ENCODE data around the gene GRM8. TPM values are rescaled to one million over a fixed set of nuclear protein-coding genes. Genes with fewer than 3 reads are reported as not detected.

Gene GRM8
- total RNA-seq, 1 donor from 2014 or later = not detected

DNA sequence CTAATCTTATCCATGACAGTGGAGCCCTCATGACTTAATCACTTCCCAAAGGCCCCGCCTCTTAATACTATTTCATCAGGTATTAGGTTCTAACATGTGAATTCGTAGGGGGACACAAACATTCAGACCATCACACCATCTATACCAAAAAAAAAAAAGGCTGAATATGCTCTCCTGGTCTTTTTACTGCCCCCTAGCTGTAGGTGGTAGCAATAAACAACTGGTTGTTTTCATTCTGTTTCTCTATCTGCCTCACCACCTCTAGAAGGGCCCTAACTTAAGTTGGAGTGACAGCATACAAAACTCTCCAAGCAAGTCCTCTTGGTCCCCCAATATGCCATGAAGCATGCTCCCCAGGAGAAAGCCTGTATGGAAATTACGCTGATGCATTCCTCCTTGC lies 94.1 kb downstream of the GRM8 start:
- DNase-seq = no peak
- no peak overlapping the region for H3K4me3 ChIP-seq
- TF ChIP-seq, protein P1, sequence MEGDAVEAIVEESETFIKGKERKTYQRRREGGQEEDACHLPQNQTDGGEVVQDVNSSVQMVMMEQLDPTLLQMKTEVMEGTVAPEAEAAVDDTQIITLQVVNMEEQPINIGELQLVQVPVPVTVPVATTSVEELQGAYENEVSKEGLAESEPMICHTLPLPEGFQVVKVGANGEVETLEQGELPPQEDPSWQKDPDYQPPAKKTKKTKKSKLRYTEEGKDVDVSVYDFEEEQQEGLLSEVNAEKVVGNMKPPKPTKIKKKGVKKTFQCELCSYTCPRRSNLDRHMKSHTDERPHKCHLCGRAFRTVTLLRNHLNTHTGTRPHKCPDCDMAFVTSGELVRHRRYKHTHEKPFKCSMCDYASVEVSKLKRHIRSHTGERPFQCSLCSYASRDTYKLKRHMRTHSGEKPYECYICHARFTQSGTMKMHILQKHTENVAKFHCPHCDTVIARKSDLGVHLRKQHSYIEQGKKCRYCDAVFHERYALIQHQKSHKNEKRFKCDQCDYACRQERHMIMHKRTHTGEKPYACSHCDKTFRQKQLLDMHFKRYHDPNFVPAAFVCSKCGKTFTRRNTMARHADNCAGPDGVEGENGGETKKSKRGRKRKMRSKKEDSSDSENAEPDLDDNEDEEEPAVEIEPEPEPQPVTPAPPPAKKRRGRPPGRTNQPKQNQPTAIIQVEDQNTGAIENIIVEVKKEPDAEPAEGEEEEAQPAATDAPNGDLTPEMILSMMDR (IDR thresholded peaks at IDR 0.05) = peak; percentile 16
- no peaks in the 10 kb centered on the region for H3K4me1 ChIP-seq
- H3K27me3 ChIP-seq = no peaks in the 10 kb centered on the region
- no peak for ATAC-seq
- H3K9me3 ChIP-seq = no peaks in the 10 kb centered on the region
- no peak overlapping the region for H3K27ac ChIP-seq
- no peaks in the 10 kb centered on the region for H3K36me3 ChIP-seq
- intact Hi-C loops (cut with DNase I) = no loop called here

DNA sequence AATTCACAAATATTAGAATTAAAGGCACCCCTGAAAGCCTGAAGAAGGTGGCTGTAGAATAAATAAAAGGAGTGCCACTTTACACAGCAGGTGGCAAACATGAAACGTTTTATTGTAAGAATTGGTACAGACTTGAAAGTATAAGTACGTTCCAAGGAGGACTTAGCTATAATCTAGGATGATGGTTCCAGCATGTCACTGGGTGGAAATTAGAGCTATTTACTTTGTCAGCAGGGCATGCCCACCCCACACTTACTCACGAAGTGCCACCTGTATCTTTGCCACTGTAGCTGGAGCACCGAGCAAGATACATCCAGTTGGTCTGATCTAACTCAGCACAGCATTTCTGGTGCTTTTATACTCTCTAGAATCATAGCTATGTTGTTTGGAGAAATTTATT lies 97.8 kb downstream of the GRM8 start:
- Histone ChIP-seq H3K27me3 (no peaks in the 10 kb centered on the region), H3K36me3 (no peaks in the 10 kb centered on the region), H3K27ac (no peak overlapping the region), H3K4me1 (no peaks in the 10 kb centered on the region), H3K9me3 (no peaks in the 10 kb centered on the region), H3K4me3 (no peak overlapping the region)
- DNase-seq (no peak), ATAC-seq (no peak)
- intact Hi-C loops (cut with DNase I) = no loop called here
- TF ChIP-seq, protein P1 (IDR thresholded peaks at IDR 0.05) = no peak

DNA sequence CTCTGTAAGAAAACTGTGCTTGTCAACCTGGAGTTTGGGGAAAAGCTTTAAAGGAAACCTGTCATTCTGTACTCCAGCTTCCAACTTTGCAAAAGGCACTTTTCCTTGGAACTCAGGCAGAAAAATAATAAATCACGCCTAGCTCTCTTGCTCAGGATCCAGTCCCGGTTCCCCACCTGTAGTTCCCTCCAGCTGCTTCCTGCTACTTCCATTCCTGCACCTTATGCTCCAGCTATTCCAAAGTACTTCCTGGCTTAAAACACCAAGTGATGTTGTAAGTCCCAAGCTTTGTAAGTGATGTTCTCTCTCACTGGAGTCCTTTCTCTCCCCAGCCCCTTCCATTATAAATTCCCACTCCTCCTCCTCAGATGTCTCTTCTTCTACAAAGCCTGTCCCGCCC lies 98.6 kb downstream of the GRM8 start:
- no peak for DNase-seq
- H3K36me3 ChIP-seq = no peaks in the 10 kb centered on the region
- no peaks in the 10 kb centered on the region for H3K9me3 ChIP-seq
- TF ChIP-seq, protein P1 (IDR thresholded peaks at IDR 0.05) = no peak
- no peaks in the 10 kb centered on the region for H3K4me1 ChIP-seq
- H3K4me3 ChIP-seq = no peak overlapping the region
- intact Hi-C loops (cut with DNase I) = no loop called here
- no peak overlapping the region for H3K27ac ChIP-seq
- H3K27me3 ChIP-seq = no peaks in the 10 kb centered on the region
- ATAC-seq = no peak

DNA sequence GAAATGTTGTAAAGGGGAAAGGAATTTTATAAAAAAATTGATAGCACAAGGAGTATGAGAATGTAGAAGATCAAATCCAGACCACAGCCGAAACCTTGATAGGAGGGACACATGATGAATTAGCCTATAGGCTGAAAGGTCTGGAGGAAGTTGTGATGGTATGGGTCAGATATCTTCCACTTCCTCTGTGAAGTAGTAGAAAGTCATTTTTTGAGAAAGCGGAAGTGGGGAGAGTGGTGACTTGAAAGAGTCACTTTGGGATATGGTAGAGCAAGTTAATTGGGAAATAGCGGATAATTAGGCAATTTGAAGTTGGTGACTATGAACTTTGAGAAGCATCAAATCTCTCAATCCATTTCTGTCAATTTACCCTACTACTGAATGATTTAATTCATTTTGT lies 99.4 kb downstream of the GRM8 start:
- Histone ChIP-seq H3K4me1 (no peaks in the 10 kb centered on the region), H3K9me3 (no peaks in the 10 kb centered on the region), H3K27me3 (no peaks in the 10 kb centered on the region), H3K36me3 (no peaks in the 10 kb centered on the region), H3K4me3 (no peak overlapping the region), H3K27ac (no peak overlapping the region)
- no peak for ATAC-seq
- DNase-seq = no peak
- intact Hi-C loops (cut with DNase I) = no loop called here
- TF ChIP-seq, protein P1 (IDR thresholded peaks at IDR 0.05) = no peak

DNA sequence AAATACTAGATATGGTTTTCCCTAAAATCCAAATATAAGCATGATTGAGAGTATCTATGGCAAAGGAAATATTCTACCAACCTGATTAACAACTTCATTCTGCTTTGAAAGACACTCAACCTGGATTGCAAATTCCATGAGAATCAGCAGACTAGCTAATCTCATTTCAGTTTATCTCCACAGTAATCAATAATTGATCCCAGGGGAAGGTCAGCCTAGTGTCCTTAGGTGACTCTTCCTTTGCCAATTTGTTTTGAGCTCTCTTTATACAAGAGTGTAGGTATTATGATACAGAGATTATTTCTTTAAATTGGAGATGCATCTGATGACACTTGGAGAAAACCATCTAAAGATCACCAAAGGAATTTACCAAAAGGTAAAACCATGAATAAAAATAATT lies 100.3 kb downstream of the GRM8 start:
- ATAC-seq (no peak), DNase-seq (no peak)
- Histone ChIP-seq H3K4me3 (no peak overlapping the region), H3K9me3 (no peaks in the 10 kb centered on the region), H3K27me3 (no peaks in the 10 kb centered on the region), H3K27ac (no peak overlapping the region), H3K36me3 (no peaks in the 10 kb centered on the region), H3K4me1 (no peaks in the 10 kb centered on the region)
- TF ChIP-seq, protein P1 (IDR thresholded peaks at IDR 0.05) = no peak
- intact Hi-C loops (cut with DNase I) = no loop called here

DNA sequence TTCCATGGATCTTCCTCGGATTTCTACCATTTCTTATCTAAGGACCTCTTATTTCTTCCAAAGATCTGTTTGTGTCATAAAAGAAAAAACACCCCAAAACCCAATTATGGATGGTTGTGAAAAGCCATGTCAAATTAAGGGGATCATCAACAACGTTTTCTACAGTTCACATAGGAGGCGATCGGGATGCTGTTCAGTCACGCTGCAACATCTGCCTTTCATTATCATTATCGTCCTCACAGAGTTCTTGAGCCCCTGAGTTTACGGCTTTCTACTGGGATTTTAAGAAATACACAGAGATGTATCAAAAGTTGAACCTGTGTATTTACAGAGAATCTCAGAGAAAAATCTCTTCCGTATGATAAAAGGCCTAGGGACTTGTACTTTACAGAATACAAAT lies 101.4 kb downstream of the GRM8 start:
- H3K27ac ChIP-seq = no peak overlapping the region
- ATAC-seq = no peak
- no peak for DNase-seq
- H3K9me3 ChIP-seq = no peaks in the 10 kb centered on the region
- H3K27me3 ChIP-seq = no peaks in the 10 kb centered on the region
- H3K36me3 ChIP-seq = no peaks in the 10 kb centered on the region
- no peak overlapping the region for H3K4me3 ChIP-seq
- intact Hi-C loops (cut with DNase I) = no loop called here
- H3K4me1 ChIP-seq = no peaks in the 10 kb centered on the region
- TF ChIP-seq, protein P1 (IDR thresholded peaks at IDR 0.05) = no peak

Data from upper lobe of right lung (tissue), 1 donor.